ENCODE measurements around the gene TTC8.

Gene TTC8

GRCh38 chr14:88868558-88869159, 44.2 kb downstream of the TTC8 start:
- no peak for DNase-seq (ENCODE audit: low spot score)

DNA sequence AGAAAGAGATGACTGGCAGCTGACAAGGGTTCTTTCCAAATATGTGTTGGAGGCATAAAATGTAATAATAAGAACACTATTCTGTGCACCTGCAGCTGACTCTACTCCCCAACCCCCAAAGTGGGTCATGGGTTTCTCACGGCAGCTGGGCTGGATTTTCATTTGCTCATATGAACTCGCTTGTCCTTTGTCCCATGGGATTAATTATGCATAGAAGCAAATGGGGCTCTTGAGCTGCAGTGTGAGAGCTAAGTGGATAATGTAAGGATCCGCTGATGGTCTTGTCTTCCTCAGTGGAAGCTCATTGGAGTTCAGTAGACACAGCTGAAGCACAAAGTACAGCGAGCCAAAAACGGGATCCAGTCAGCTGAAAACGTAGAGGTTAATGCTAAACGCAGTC, 46.3 kb downstream of the TTC8 start:
- DNase-seq (ENCODE audit: low spot score): no peak

DNA sequence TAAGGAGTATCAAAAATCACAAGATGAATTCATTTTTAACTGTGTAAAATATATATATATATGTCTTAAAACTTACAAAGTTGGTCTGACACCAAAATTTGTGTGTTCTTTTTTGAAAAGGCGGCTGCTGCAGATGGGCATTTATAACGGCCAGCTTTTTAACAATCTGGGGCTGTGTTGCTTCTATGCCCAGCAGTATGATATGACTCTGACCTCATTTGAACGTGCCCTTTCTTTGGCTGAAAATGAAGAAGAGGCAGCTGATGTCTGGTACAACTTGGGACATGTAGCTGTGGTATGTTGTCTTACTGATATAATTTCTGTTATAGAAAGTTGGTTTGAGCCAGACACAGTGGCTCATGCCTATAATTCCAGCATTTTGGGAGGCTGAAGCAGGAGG, 47.0 kb downstream of the TTC8 start:
- DNase-seq (ENCODE audit: low spot score): no peak

- DNase-seq (ENCODE audit: low spot score): no peak
These were observed 48.5 kb downstream of the TTC8 start for GRCh38 chr14:88872976-88873375.

- no peak for DNase-seq (ENCODE audit: low spot score)
These were observed 52.7 kb downstream of the TTC8 start for GRCh38 chr14:88877192-88877591.

DNA sequence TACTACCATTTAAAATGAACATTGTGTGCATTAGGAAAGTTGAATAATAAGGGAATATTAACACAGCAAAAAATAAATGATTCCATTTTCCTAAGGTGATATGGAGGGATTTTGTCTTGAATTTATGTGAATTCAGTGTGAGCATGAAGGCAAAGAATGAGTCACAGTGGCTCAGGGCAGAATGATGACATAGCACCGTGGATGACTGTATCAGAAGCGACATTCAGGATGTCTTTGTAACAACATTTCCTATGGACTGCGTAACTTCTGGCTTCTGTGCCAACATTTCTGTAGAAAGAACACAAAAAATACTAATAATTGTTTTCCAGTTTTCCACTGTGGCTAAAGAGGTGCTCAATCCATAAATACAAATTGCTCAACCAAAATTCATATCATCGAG, 54.6 kb downstream of the TTC8 start:
- DNase-seq (ENCODE audit: low spot score): no peak

- no peak for DNase-seq (ENCODE audit: low spot score)
These were observed 57.8 kb downstream of the TTC8 start for GRCh38 chr14:88882236-88882635.

DNA sequence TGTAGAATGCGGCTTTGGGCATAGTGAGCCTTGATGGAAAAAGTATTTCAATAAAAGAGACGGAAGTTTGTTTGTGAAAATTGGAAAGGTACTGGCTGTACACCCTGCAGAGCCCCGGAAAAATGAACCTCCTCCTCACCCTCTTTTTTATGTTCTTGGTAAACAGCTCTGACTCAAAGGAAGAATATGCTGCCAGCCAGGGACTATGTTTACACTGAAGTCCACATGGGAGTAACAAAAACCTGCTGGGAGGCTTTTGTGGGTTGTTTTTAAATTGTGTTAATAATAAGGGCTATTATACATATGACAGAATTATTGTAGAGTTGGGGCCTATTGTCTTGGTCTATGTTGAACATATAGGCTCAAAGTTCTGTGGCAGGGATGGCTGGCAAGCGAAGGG, 70.7 kb downstream of the TTC8 start:
- no peak for DNase-seq (ENCODE audit: low spot score)

DNA sequence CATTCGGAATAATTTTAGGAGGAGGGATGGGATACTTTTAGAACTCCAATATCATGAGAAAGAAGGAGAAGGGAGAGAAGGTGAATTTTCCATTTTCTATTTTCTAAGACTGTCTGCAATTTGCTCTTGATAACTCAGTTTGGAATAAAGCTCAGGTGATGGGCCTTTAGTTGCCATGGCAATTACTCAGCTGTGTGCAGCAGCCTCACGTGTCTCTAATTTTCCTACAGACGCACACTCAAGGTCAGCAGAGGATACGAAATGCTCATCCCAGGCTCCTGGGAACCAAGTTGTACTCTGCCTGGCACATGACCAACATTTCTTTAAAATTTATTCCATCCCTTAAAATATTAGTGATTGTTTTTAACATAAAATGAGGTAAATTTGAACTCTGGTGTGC, 76.7 kb downstream of the TTC8 start:
- no peak for DNase-seq (ENCODE audit: low spot score)

- DNase-seq (ENCODE audit: low spot score): no peak
These were observed 77.5 kb downstream of the TTC8 start for GRCh38 chr14:88901991-88902390.

- DNase-seq (ENCODE audit: low spot score): no peak
These were observed 78.4 kb downstream of the TTC8 start for GRCh38 chr14:88902850-88903249.

- DNase-seq (ENCODE audit: low spot score): no peak
These were observed 79.8 kb downstream of the TTC8 start for GRCh38 chr14:88904206-88904647.

- DNase-seq (ENCODE audit: low spot score): no peak
These were observed 80.4 kb downstream of the TTC8 start for GRCh38 chr14:88904864-88905263.

- no peak for DNase-seq (ENCODE audit: low spot score)
These were observed 83.8 kb downstream of the TTC8 start for GRCh38 chr14:88908216-88908615.

GRCh38 chr14:88910386-88910785, 85.9 kb downstream of the TTC8 start:
- DNase-seq (ENCODE audit: low spot score): no peak

DNA sequence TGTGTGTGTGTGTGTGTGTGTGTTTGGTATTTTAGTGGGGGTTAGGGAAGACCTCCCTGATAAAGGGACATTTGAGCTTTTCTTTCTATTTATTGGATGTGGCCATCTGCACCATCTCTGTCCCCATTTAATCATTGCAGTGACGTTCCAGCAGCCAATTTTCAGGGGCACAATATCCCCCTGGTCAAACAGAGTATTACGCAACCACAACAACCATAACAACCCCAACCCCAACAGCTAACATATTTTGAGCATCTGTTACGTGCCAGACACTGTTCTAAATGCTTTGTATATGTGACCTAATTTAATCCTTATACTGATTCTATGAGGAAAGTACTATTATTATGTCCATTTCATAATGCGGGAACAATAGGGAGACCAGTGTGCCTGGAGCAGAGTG, 87.4 kb downstream of the TTC8 start:
- no peak for DNase-seq (ENCODE audit: low spot score)

- no peak for DNase-seq (ENCODE audit: low spot score)
These were observed 90.5 kb downstream of the TTC8 start for GRCh38 chr14:88914956-88915355.

DNA sequence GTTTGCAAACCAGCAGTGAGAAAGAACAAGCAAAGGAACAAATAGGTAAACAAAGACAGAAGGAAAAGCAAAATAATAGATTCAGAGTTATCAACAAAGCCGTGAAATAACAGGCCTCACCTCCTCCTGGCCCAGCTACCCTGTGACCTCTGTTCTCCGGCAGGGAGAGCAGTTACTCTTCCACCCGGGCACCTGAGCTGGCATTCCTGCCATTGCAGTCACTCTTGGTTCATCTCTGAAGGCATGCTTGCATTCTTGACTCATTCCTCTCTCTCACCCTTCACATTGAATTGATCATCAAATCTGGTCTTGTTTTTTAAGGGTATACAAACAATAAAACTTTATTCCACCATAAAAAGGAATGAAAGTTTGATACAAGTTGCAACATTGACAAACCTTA, 95.1 kb downstream of the TTC8 start:
- no peak for DNase-seq (ENCODE audit: low spot score)
